ENCODE measurements around the gene PLCH1.

DNA sequence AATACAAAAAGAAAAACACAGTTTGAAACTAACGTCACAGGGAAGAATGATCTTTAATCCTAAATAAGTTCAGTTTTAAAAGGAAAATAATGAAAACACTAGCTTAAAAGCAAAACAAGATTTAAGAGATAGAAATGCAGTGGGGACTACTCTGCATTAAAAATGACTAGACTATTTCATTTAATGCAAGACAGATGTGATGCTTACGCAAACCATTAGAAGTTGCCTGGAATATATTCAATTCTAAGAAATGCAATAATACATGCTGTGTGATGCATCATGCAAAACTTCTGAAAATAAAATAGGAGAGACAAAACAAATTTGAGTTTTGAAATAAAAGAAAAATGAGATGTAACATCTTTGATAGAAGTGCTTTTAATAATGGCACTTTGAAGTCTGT, 353.8 kb downstream of the PLCH1 start:
- TF ChIP-seq ZFP30 (CRISPR knock-in tag; IDR thresholded peaks at IDR 0.05) (no peak), SNAI2 (CRISPR knock-in tag; IDR thresholded peaks at IDR 0.05) (peak; percentile 87), ZC3H10 (CRISPR knock-in tag; IDR thresholded peaks at IDR 0.05) (no peak; the same call in 1 of the 2 replicates), PPARA (CRISPR knock-in tag; IDR thresholded peaks at IDR 0.05; ENCODE audit: borderline replicate concordance) (no peak), GLIS3 (CRISPR knock-in tag; IDR thresholded peaks at IDR 0.05) (no peak), ZNF565 (CRISPR knock-in tag; conservative IDR thresholded peaks at IDR 0.05; ENCODE audit: low read depth) (no peak), ZNF70 (CRISPR knock-in tag; IDR thresholded peaks at IDR 0.05) (no peak), ZFP3 (CRISPR knock-in tag; IDR thresholded peaks at IDR 0.05) (no peak), TCF4 (CRISPR knock-in tag; IDR thresholded peaks at IDR 0.05; ENCODE audit: borderline replicate concordance) (peak; percentile 93), ZNF8 (CRISPR knock-in tag; IDR thresholded peaks at IDR 0.05) (no peak), ISL1 (CRISPR knock-in tag; IDR thresholded peaks at IDR 0.05) (peak; percentile 85)
- TF ChIP-seq, protein P1, sequence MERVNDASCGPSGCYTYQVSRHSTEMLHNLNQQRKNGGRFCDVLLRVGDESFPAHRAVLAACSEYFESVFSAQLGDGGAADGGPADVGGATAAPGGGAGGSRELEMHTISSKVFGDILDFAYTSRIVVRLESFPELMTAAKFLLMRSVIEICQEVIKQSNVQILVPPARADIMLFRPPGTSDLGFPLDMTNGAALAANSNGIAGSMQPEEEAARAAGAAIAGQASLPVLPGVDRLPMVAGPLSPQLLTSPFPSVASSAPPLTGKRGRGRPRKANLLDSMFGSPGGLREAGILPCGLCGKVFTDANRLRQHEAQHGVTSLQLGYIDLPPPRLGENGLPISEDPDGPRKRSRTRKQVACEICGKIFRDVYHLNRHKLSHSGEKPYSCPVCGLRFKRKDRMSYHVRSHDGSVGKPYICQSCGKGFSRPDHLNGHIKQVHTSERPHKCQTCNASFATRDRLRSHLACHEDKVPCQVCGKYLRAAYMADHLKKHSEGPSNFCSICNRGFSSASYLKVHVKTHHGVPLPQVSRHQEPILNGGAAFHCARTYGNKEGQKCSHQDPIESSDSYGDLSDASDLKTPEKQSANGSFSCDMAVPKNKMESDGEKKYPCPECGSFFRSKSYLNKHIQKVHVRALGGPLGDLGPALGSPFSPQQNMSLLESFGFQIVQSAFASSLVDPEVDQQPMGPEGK (CRISPR knock-in tag; IDR thresholded peaks at IDR 0.05; ENCODE audit: borderline replicate concordance) = no peak
- TF ChIP-seq, protein P2, sequence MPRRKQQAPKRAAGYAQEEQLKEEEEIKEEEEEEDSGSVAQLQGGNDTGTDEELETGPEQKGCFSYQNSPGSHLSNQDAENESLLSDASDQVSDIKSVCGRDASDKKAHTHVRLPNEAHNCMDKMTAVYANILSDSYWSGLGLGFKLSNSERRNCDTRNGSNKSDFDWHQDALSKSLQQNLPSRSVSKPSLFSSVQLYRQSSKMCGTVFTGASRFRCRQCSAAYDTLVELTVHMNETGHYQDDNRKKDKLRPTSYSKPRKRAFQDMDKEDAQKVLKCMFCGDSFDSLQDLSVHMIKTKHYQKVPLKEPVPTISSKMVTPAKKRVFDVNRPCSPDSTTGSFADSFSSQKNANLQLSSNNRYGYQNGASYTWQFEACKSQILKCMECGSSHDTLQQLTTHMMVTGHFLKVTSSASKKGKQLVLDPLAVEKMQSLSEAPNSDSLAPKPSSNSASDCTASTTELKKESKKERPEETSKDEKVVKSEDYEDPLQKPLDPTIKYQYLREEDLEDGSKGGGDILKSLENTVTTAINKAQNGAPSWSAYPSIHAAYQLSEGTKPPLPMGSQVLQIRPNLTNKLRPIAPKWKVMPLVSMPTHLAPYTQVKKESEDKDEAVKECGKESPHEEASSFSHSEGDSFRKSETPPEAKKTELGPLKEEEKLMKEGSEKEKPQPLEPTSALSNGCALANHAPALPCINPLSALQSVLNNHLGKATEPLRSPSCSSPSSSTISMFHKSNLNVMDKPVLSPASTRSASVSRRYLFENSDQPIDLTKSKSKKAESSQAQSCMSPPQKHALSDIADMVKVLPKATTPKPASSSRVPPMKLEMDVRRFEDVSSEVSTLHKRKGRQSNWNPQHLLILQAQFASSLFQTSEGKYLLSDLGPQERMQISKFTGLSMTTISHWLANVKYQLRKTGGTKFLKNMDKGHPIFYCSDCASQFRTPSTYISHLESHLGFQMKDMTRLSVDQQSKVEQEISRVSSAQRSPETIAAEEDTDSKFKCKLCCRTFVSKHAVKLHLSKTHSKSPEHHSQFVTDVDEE (CRISPR knock-in tag; IDR thresholded peaks at IDR 0.05) = no peak
